HepG2 (cell line): Measurements from ENCODE around the gene TGM2. TPM values are rescaled to one million over a fixed set of nuclear protein-coding genes. Genes with fewer than 3 reads are reported as not detected.

Source experiments
- CC2D1A ChIP-seq: sonication (generic); formaldehyde crosslinking; IDR thresholded peaks from 2 replicates; pipeline ENCODE4 v1.8.1; 2023; ENCODE audit warnings: mild to moderate bottlenecking, missing genetic modification reagents
- GTF3A ChIP-seq: sonication (generic); formaldehyde crosslinking; conservative IDR thresholded peaks from 2 replicates; pipeline ENCODE4 v1.4.0; 2020; ENCODE audit warnings: mild to moderate bottlenecking, missing genetic modification reagents
- SAP130 ChIP-seq: IDR thresholded peaks from 2 replicates; pipeline ENCODE4 v1.6.1; 2016; ENCODE audit warnings: low read depth
- SKI ChIP-seq: fragments of 450-650 bp; IDR thresholded peaks from one replicate; pipeline ENCODE4 v1.6.1; 2018; ENCODE audit warnings: mild to moderate bottlenecking; ENCODE audit not compliant: partially characterized antibody
- ZMYM2 ChIP-seq: sonication (generic); formaldehyde crosslinking; IDR thresholded peaks from 2 replicates; pipeline ENCODE4 v1.8.0; 2022; ENCODE audit warnings: mild to moderate bottlenecking, missing genetic modification reagents
- ZNF263 ChIP-seq: sonication (generic); formaldehyde crosslinking; IDR thresholded peaks from 2 replicates; pipeline ENCODE4 v1.4.0; 2020; ENCODE audit warnings: missing genetic modification reagents
- ZNF501 ChIP-seq: sonication (generic); formaldehyde crosslinking; IDR thresholded peaks from 2 replicates; pipeline ENCODE4 v1.5.1; 2020; ENCODE audit warnings: mild to moderate bottlenecking, moderate library complexity, missing genetic modification reagents
- ZNF546 ChIP-seq: sonication (generic); formaldehyde crosslinking; conservative IDR thresholded peaks from 2 replicates; pipeline ENCODE4 v1.8.1; 2023; ENCODE audit warnings: mild to moderate bottlenecking, missing genetic modification reagents
- ZNF674 ChIP-seq: sonication (generic); formaldehyde crosslinking; IDR thresholded peaks from 2 replicates; pipeline ENCODE4 v1.5.0; 2020; ENCODE audit warnings: low read depth, mild to moderate bottlenecking, missing genetic modification reagents
- ZNF746 ChIP-seq: sonication (generic); formaldehyde crosslinking; IDR thresholded peaks from 2 replicates; pipeline ENCODE4 v1.8.0; 2022; ENCODE audit warnings: mild to moderate bottlenecking, missing genetic modification reagents
- polyA plus RNA-seq, 8 experiments: library from polyadenylated mRNA; depleted of rRNA in 3 of 8; stranded (reverse) in 7 of 8; unstranded in 1 of 8; fragments of >200 nt; fragmentation: Illumina TruSeq in 4 of 8; extraction: Trizol in 4 of 8; gene quantifications; 2 replicates each; pipeline versions ENCODE4 v1.2.1 to v1.2.3, GENCODE V29; 2011 to 2016; ENCODE audit warnings: low read depth in 4 of 8, missing spikeins in 1 of 8, mixed read lengths in 1 of 8; ENCODE audit not compliant: insufficient read depth in 1 of 8
- total RNA-seq, 5 experiments: library from RNA; depleted of rRNA; stranded (reverse); fragments of >200 nt; fragmentation: Illumina TruSeq; extraction: Trizol; gene quantifications; 2 replicates each; pipeline ENCODE4 v1.2.3, GENCODE V29; 2016; ENCODE audit warnings: low read depth in 1 of 5
- TF ChIP-seq, protein P1 (sequence below): sonication (generic); formaldehyde crosslinking; IDR thresholded peaks from 2 replicates; pipeline ENCODE4 v1.4.0; 2020; ENCODE audit warnings: missing genetic modification reagents
- TF ChIP-seq, protein P2 (sequence below): IDR thresholded peaks from 2 replicates; pipeline ENCODE4 v1.6.1; 2016; ENCODE audit warnings: mild to moderate bottlenecking
- TF ChIP-seq, protein P3 (sequence below), 2 experiments: sonication (generic) in 1 of 2; formaldehyde crosslinking in 1 of 2; IDR thresholded peaks; 2 replicates each; pipeline versions ENCODE4 v1.6.1 to v1.9.0; 2014 to 2022; ENCODE audit warnings: antibody characterized with exemption in 1 of 2, borderline replicate concordance in 1 of 2, inconsistent platforms in 1 of 2, low read depth in 1 of 2, missing genetic modification reagents in 1 of 2

TGM2 gene
- total and polyA plus RNA-seq, 2 of the 13 experiments (the other 11 are each of a cell fraction or from before 2014, with no cell fraction given) = 4.2 to 46.4 TPM

DNA sequence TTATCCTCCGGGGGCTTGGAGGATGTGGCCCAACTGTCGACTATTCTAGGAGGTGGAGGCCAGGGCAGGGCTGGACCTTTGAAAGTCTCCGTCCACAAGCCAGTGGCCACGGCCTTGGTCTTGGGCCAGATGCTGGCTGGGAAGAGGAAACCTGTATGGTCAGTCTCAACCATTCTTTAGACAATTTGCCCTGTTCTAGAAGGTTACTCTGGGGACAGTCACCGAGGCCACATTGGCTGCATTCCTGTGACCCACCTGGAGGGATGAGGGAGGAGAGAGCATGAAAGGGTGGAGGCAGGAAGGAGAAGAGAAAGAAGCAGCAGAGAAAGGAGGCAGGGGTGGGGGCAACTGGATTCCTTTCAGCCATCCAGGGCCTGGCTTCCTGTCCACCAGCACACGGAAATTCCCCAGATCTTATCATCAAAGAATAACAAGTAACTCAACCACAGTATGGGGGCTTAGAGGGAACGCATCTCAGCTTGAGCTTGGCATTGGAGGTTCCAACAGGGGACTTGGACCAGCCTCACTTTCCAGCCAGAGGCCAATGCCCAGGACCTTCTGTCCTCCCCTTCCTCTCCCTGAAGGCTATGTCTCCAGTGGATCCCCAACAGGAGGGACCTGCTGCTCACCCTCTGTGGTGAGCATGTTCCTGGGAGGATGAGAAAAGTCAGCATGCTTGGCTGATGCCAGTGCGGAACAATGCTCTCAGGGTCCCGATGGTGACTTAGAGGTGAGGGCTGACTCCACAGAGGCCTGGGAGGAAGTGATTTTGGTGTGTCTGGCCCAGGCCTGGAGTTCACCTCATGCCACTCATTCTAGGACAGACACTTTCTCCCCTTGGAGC lies 30.4 kb downstream of the TGM2 start (continued):
- 0 out of 2 replicates have a peak, but pooled peaks have one; percentile 8 for TF ChIP-seq ZMYM2
- peak; percentile 74 for TF ChIP-seq ZNF263 (CRISPR knock-in tag)
- TF ChIP-seq, protein P1, sequence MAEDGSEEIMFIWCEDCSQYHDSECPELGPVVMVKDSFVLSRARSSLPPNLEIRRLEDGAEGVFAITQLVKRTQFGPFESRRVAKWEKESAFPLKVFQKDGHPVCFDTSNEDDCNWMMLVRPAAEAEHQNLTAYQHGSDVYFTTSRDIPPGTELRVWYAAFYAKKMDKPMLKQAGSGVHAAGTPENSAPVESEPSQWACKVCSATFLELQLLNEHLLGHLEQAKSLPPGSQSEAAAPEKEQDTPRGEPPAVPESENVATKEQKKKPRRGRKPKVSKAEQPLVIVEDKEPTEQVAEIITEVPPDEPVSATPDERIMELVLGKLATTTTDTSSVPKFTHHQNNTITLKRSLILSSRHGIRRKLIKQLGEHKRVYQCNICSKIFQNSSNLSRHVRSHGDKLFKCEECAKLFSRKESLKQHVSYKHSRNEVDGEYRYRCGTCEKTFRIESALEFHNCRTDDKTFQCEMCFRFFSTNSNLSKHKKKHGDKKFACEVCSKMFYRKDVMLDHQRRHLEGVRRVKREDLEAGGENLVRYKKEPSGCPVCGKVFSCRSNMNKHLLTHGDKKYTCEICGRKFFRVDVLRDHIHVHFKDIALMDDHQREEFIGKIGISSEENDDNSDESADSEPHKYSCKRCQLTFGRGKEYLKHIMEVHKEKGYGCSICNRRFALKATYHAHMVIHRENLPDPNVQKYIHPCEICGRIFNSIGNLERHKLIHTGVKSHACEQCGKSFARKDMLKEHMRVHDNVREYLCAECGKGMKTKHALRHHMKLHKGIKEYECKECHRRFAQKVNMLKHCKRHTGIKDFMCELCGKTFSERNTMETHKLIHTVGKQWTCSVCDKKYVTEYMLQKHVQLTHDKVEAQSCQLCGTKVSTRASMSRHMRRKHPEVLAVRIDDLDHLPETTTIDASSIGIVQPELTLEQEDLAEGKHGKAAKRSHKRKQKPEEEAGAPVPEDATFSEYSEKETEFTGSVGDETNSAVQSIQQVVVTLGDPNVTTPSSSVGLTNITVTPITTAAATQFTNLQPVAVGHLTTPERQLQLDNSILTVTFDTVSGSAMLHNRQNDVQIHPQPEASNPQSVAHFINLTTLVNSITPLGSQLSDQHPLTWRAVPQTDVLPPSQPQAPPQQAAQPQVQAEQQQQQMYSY (CRISPR knock-in tag) = peak; percentile 72
- no peak for TF ChIP-seq ZNF546 (CRISPR knock-in tag)
- peak; percentile 36; the same call in 1 of the 2 replicates for TF ChIP-seq SAP130 (CRISPR knock-in tag)
- TF ChIP-seq, protein P2, sequence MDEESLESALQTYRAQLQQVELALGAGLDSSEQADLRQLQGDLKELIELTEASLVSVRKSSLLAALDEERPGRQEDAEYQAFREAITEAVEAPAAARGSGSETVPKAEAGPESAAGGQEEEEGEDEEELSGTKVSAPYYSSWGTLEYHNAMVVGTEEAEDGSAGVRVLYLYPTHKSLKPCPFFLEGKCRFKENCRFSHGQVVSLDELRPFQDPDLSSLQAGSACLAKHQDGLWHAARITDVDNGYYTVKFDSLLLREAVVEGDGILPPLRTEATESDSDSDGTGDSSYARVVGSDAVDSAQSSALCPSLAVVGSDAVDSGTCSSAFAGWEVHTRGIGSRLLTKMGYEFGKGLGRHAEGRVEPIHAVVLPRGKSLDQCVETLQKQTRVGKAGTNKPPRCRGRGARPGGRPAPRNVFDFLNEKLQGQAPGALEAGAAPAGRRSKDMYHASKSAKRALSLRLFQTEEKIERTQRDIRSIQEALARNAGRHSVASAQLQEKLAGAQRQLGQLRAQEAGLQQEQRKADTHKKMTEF (CRISPR knock-in tag) = peak; percentile 24; the same call in 1 of the 2 replicates
- TF ChIP-seq ZNF674 (CRISPR knock-in tag) = no peak
- 0 out of 2 replicates have a peak, but pooled peaks have one; percentile 10 for TF ChIP-seq ZNF746
- TF ChIP-seq SKI = no peak
- TF ChIP-seq CC2D1A = no peak
- TF ChIP-seq ZNF501 (CRISPR knock-in tag) = peak; percentile 72
- 0 out of 2 replicates have a peak, but pooled peaks have one; percentile 44 for TF ChIP-seq GTF3A (CRISPR knock-in tag)
- TF ChIP-seq, protein P3, sequence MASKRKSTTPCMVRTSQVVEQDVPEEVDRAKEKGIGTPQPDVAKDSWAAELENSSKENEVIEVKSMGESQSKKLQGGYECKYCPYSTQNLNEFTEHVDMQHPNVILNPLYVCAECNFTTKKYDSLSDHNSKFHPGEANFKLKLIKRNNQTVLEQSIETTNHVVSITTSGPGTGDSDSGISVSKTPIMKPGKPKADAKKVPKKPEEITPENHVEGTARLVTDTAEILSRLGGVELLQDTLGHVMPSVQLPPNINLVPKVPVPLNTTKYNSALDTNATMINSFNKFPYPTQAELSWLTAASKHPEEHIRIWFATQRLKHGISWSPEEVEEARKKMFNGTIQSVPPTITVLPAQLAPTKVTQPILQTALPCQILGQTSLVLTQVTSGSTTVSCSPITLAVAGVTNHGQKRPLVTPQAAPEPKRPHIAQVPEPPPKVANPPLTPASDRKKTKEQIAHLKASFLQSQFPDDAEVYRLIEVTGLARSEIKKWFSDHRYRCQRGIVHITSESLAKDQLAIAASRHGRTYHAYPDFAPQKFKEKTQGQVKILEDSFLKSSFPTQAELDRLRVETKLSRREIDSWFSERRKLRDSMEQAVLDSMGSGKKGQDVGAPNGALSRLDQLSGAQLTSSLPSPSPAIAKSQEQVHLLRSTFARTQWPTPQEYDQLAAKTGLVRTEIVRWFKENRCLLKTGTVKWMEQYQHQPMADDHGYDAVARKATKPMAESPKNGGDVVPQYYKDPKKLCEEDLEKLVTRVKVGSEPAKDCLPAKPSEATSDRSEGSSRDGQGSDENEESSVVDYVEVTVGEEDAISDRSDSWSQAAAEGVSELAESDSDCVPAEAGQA (IDR thresholded peaks at IDR 0.05; ENCODE audit: low read depth) = no peak
- TF ChIP-seq, protein P3 (CRISPR knock-in tag; IDR thresholded peaks at IDR 0.05; ENCODE audit: borderline replicate concordance) = no peak
